Fibroblast of villous mesenchyme (primary cell): Measurements from ENCODE around the gene DIRAS1. TPM values are rescaled to one million over a fixed set of nuclear protein-coding genes. Genes with fewer than 3 reads are reported as not detected.

Source experiments
- DNase-seq: peaks from one replicate; pipeline ENCODE4 v3.0.0-alpha.2; 2010; ENCODE audit warnings: low read depth
- H3K4me3 ChIP-seq: 2 replicates; pipeline ENCODE4 v1.5.1; 2011; ENCODE audit warnings: low read depth, mild to moderate bottlenecking, low read length
- CTCF ChIP-seq: IDR thresholded peaks from 2 replicates; pipeline ENCODE4 v1.5.1; 2012; ENCODE audit warnings: low read depth, mild to moderate bottlenecking, low read length; ENCODE audit not compliant: insufficient read depth
- total RNA-seq: library from RNA; depleted of rRNA; stranded (reverse); fragments of >200 nt; gene quantifications from 2 replicates; pipeline ENCODE4 v1.2.3, GENCODE V29; 2012

The DIRAS1 gene
- total RNA-seq, 1 donor, result under 0.01 TPM

GRCh38 chr19:2728783-2729387, 7.7 kb upstream of the DIRAS1 start:
- DNase-seq, result no peak
- no peak overlapping the region for H3K4me3 ChIP-seq
- no peak for TF ChIP-seq CTCF

DNA sequence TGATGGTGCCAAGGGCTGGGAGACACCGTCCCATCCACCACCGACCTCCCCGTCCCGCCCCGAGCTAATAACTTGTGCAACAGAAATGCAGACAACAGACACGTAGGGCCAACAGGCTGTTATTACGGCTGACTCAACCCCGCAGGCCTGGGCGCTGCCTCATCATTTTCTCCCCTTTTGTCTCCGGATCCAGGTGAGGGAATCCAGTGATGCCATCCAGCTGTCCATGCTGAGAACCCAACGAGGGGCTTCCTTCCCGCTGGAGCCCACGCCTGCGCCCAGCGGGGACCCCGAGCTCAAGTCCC, 6.4 kb upstream of the DIRAS1 start:
- no peak for DNase-seq
- no peak for TF ChIP-seq CTCF
- H3K4me3 ChIP-seq, result no peak overlapping the region

DNA sequence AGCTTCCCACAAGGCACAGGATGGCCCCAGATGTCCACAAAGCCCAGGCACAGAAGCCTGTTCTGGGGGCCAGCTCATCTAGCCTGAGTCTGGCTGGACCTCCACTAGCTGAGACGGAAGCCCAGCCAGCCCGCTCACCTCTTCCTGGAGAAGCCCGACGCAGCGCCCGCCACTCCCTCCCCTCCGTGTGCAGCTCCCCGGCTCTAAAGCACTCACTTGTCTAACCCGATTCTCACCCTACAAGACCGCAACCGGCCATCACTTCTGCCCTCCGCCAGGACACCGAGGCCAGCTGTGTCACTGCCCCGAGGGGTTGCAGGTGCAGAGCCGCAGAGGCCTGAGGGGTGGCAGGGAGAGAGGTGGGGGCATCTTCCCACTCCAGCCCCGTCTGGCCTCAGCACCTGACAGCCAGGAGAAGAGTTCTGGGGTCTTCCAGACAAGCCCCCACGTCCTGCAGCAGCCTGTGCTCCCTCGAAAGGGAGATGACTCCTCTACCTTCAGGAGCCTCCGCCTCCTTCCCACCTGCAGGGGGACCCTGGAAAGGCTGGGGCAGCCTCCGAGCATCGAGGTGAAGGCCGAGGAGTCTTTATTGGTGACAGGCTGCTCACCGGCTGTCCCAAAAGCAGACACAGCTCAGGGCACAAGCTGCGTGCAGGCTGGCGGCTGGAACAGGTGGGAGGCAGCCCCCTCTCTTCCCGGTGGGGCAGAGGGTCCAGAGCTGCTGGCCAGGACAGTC, 5.9 kb upstream of the DIRAS1 start:
- no peak for TF ChIP-seq CTCF

DNA sequence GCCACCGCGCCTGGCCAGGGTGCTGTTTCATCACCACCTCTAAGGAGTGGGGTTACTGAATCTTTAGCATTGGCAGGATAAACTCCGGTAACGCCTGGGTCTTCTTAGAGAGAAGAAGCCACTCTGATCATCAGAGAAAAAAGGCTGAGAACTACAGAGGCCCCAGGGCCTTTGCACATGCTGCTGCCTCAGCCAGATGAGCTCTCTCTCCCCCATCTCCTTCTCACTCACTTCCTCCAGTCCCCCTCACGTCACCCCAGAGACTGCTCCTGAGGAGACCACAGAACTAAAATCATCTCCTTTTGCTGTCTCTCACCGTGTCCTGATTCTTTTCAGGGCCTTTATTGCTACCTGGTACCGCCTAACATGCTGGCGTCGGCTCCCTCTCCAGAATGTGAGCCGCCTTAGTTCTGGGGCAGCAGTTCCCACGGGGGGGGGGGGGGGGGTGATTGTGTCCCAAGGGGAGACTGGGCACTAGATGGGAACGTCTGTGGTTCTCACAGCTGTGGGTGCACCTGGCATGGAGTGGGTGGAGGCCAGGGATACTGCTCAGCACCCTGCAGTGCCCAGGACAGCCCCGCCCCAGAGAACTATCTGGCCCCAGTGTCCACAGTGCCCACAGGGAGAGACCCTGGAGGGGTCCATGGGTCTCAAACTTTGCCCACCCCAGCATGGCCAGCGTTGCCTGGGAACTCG, 5.1 kb upstream of the DIRAS1 start:
- no peak for TF ChIP-seq CTCF
- no peak for DNase-seq

More for the DNA sequence above, 5.9 kb upstream of the DIRAS1 start:
- H3K4me3 ChIP-seq, result no peak overlapping the region
- DNase-seq, result no peak

DNA sequence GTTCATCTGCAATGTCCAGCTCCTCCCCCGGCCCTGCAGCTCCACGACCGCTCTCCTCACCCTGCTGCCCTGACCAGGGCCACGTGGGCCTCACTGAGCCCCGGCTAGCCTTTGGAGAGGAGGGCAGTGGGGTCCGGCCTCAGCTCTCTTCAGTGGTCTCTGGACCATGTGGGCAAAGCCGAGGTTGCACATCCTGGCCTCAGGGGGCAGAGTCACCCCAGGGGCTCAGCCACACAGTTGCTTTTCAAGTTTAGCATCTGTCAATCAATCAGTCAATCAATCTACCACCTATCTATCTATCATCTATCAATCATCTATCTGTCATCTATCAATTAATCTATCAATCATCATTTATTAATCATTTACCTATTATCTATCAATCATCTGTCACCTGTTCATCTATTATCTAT, 3.0 kb upstream of the DIRAS1 start:
- H3K4me3 ChIP-seq, result no peak overlapping the region
- DNase-seq, result no peak
- no peak for TF ChIP-seq CTCF

More for the DNA sequence above, 5.1 kb upstream of the DIRAS1 start:
- H3K4me3 ChIP-seq, result no peak overlapping the region

DNA sequence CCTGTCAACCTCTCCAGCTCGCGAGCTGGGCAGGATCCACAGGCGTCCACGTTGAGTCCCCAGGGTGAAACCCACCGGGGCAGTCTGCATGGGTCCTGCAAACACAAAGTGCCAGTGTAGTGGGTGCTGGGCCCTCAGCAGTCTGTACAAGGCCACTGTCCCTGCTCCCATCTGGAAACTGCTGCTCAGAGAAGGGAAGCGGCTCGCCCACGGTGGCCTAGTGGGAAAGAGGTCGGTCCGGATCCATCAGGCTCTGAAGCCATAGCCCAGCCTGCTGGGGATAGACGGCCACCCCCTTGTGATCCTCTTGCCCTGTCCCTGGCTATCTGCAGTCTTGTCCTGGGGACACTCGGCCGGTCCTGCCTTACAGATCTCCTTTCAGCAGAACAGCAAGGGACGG, 2.6 kb upstream of the DIRAS1 start:
- no peak overlapping the region for H3K4me3 ChIP-seq
- no peak for DNase-seq
- no peak for TF ChIP-seq CTCF
